Transverse colon (tissue), 3 donors: Measurements from ENCODE around the gene CTNNAL1.

Source experiments
- CTCF ChIP-seq, 5 experiments: fragments of 200-600 bp in 3 of 5; fragments of 450-650 bp in 2 of 5; sonication (generic) in 3 of 5; IDR thresholded peaks; 1 replicate in 2 of 5; 2 replicates in 3 of 5; pipeline ENCODE4 v1.5.1; 2016 to 2017; ENCODE audit warnings: antibody characterized with exemption in 5 of 5, inconsistent platforms in 3 of 5, mild to moderate bottlenecking in 2 of 5, moderate library complexity in 1 of 5
- EP300 ChIP-seq: sonication (generic); formaldehyde crosslinking; IDR thresholded peaks from one replicate; pipeline ENCODE4 v1.6.1; 2017; ENCODE audit warnings: antibody characterized with exemption, low read depth

GRCh38 chr9:109014608-109015280 is 1.4 kb upstream of the CTNNAL1 start:
- TF ChIP-seq CTCF (IDR thresholded peaks at IDR 0.05) = no peak
- TF ChIP-seq EP300 = no peak
